ENCODE results near the gene GALNT16. TPM values are rescaled to one million over a fixed set of nuclear protein-coding genes. Genes with fewer than 3 reads are reported as not detected.

GALNT16 gene
- total and polyA plus RNA-seq, 2 donors from 2014 or later = 13.1 to 15.2 TPM

DNA sequence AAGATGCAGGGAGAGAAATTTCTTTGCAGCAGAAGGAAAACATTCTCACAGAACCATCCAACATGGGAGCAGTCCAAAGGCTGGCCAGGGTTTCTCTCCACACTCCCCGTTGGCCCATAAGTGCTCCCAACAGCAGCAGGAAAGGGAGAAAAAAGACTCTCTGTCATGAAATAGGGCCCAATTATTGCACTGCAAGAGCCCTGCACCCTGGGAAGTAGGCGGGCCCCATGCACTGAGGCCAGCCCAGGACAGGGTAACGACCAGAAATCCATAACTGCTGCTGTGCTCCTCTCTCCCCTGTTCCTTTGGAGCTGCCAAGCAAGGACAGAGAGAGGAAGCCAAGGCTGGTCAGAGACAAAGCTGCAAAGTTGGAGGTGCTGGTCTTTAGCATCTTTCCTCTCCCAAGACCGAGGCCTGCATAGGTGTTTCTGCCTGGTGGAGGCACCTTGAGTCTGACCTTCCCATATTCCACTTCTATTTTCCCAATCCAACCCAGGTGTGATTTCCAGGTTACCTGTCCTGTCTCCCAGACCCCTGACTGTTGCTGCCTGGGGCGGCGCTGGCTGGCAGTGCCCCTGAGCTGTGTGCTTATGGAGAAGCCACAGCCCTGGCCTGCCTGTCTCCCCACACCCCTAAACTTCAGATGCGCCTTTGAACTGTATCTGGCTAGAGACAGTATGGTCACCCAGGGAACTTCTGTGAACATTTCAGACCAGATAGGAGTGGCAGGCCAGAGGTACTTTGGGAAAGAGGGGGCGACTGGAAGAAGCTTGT, 6.8 kb downstream of the GALNT16 start:
- DNase-seq = no peak
- TF ChIP-seq, protein P1, sequence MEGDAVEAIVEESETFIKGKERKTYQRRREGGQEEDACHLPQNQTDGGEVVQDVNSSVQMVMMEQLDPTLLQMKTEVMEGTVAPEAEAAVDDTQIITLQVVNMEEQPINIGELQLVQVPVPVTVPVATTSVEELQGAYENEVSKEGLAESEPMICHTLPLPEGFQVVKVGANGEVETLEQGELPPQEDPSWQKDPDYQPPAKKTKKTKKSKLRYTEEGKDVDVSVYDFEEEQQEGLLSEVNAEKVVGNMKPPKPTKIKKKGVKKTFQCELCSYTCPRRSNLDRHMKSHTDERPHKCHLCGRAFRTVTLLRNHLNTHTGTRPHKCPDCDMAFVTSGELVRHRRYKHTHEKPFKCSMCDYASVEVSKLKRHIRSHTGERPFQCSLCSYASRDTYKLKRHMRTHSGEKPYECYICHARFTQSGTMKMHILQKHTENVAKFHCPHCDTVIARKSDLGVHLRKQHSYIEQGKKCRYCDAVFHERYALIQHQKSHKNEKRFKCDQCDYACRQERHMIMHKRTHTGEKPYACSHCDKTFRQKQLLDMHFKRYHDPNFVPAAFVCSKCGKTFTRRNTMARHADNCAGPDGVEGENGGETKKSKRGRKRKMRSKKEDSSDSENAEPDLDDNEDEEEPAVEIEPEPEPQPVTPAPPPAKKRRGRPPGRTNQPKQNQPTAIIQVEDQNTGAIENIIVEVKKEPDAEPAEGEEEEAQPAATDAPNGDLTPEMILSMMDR (IDR thresholded peaks at IDR 0.05; ENCODE audit: borderline replicate concordance, extremely low read depth, insufficient read depth) = no peak
- Histone ChIP-seq H3K4me1 (ENCODE audit: control insufficient read depth in 2 of 3, insufficient read depth in 2 of 3, low read depth in 1 of 3, low read length in 3 of 3) (no peaks in the 10 kb centered on the region), H3K27me3 (ENCODE audit: control insufficient read depth, insufficient read depth, low read length) (no peaks in the 10 kb centered on the region), H3K27ac (ENCODE audit: low read depth in 2 of 2, low read length in 2 of 2) (no peak overlapping the region), H3K9ac (ENCODE audit: low read length in 3 of 3) (no peak overlapping the region), H3K36me3 (ENCODE audit: control insufficient read depth in 2 of 3, insufficient read depth in 3 of 3, low read length in 3 of 3) (no peaks in the 10 kb centered on the region), H3K4me3 (ENCODE audit: low read length in 3 of 3) (no peak overlapping the region), H3K9me3 (ENCODE audit: control insufficient read depth in 2 of 3, insufficient read depth in 1 of 3, low read length in 3 of 3) (no peaks in the 10 kb centered on the region)
- intact Hi-C loops (cut with DNase I) = no loop called here
- no peak for FAIRE-seq

DNA sequence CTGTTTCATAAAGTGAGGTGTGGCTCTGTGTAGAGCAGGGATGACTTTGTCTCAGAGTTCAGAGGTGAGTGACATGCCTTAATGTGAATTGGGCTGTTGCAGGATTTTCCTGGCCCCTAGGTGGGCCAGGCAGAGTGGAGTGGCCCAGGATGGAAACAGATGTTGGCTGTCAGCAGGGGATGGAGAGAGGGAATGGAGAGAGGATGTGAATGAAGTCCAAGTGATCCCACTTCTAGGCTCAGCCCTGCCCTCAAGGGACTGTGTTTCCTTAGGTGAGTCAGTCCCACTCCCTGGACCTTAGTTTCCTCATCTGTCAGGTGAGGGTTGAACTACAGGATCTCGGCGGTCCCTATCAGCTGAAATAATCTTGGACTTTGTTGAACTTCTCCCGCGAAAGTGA, 7.5 kb downstream of the GALNT16 start:
- Histone ChIP-seq H3K27me3 (ENCODE audit: control insufficient read depth, insufficient read depth, low read length) (no peaks in the 10 kb centered on the region), H3K27ac (ENCODE audit: low read depth in 2 of 2, low read length in 2 of 2) (no peak overlapping the region), H3K36me3 (ENCODE audit: control insufficient read depth in 2 of 3, insufficient read depth in 3 of 3, low read length in 3 of 3) (no peaks in the 10 kb centered on the region), H3K9ac (ENCODE audit: low read length in 3 of 3) (no peak overlapping the region), H3K4me3 (ENCODE audit: low read length in 3 of 3) (no peak overlapping the region), H3K4me1 (ENCODE audit: control insufficient read depth in 2 of 3, insufficient read depth in 2 of 3, low read depth in 1 of 3, low read length in 3 of 3) (no peaks in the 10 kb centered on the region), H3K9me3 (ENCODE audit: control insufficient read depth in 2 of 3, insufficient read depth in 1 of 3, low read length in 3 of 3) (no peaks in the 10 kb centered on the region)
- DNase-seq (no peak), FAIRE-seq (no peak)
- intact Hi-C loops (cut with DNase I) = no loop called here
- TF ChIP-seq, protein P1 (IDR thresholded peaks at IDR 0.05; ENCODE audit: borderline replicate concordance, extremely low read depth, insufficient read depth) = no peak

DNA sequence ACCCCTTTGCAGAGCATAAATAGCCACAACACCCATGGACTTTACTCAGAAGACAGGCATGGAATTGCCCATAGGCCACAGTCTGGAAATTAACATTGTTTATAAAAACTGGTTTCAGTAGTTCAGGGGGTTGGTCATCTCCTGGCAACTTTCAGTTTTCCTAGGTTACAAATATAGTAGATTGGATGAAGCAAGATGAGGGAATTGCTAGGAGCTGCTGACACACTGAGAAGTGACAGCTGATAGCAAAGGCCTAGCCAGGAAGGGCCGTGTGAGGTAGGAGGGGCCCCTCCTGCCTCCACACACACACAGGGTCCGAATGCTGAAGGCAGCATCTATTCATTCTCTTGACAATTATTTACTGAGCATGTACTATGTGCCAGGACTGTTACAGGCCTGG, 8.3 kb downstream of the GALNT16 start:
- DNase-seq = no peak
- Histone ChIP-seq H3K27me3 (ENCODE audit: control insufficient read depth, insufficient read depth, low read length) (no peaks in the 10 kb centered on the region), H3K27ac (ENCODE audit: low read depth in 2 of 2, low read length in 2 of 2) (no peak overlapping the region), H3K9me3 (ENCODE audit: control insufficient read depth in 2 of 3, insufficient read depth in 1 of 3, low read length in 3 of 3) (no peaks in the 10 kb centered on the region), H3K4me3 (ENCODE audit: low read length in 3 of 3) (no peak overlapping the region), H3K4me1 (ENCODE audit: control insufficient read depth in 2 of 3, insufficient read depth in 2 of 3, low read depth in 1 of 3, low read length in 3 of 3) (no peaks in the 10 kb centered on the region), H3K36me3 (ENCODE audit: control insufficient read depth in 2 of 3, insufficient read depth in 3 of 3, low read length in 3 of 3) (no peaks in the 10 kb centered on the region), H3K9ac (ENCODE audit: low read length in 3 of 3) (no peak overlapping the region)
- TF ChIP-seq, protein P1 (IDR thresholded peaks at IDR 0.05; ENCODE audit: borderline replicate concordance, extremely low read depth, insufficient read depth) = no peak
- no peak for FAIRE-seq
- intact Hi-C loops (cut with DNase I) = no loop called here

Measured in kidney (tissue), 14 donors.